Stimulated activated CD8-positive, alpha-beta memory T cell treated with anti-CD3 and anti-CD28 coated beads, Interleukin-15, amount 100 ng/mL, for 4 hours (primary cell): ENCODE data around the gene PTGFRN.
"Not testable (repeated sequence)": the region's sequence is repeated elsewhere in the genome, so short reads cannot be mapped to it uniquely, and the experiment has no call there.

Experiments
- DNase-seq, 2 donors: peaks; one replicate each; pipeline ENCODE4 v3.0.0-alpha.2; 2020; ENCODE audit warnings: low read depth in 2 of 2

Gene PTGFRN

DNA sequence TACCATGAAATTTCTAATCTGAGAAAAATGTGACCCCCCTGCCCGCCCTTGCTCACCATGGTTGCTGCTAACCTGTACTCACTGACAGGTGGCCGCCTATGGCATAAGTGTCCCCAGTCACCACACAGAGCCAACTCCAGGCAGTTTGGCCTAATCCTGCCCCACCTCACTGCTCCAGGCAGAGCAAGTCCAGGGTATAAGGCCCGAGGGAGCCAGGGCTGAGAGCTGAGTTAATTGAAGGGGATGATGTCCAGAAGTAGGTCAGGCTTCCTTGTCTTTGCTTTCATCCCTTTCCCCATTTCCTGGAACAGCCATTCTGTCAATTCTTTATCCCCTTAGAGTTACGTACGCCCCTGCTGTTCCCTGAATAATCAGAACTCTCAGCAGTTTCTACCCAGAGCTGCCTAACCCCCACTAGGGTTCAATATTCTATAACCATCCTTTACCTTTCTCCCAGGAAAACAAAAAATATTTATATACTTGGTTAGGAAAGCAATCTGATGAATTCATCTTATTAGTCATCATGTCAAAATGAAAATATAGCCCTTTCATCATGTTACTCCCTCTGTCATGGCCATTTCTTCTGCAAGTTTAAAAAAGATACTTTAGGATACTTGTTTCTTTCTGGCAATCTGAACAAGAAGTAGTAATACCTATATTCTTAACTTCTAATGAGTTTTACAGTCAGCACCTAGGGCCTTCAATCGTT, 62.4 kb downstream of the PTGFRN start:
- DNase-seq, result no peak

DNA sequence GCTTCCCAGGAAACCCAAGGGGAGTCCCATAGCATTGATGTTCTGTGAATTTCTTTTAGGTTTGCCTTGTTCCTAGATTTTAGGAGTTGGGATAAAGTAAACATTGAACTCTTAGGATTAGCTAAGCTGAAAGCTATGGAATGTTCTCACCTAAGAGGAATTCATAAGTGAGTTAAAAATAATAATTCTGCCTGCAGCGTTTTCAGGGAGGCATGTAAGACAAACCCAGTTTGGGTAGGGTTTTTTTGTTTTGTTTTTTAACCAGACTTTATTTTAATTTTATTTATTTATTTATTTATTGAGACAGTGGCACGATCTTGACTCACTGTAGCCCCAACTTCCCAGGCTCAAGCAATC, 62.9 kb downstream of the PTGFRN start:
- DNase-seq, result no peak

DNA sequence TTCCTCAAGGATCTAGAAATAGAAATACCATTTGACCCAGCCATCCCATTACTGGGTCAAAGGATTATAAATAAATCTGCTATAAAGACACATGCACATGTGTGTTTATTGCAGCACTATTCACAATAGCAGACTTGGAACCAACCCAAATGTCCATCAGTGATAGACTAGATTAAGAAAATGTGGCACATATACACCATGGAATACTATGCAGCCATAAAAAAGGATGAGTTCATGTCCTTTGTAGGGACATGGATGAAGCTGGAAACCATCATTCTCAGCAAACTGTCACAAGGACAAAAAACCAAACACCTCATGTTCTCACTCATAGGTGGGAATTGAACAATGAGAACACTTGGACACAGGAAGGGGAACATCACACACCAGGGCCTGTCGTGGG, 70.6 kb downstream of the PTGFRN start:
- not testable (repeated sequence) for DNase-seq

DNA sequence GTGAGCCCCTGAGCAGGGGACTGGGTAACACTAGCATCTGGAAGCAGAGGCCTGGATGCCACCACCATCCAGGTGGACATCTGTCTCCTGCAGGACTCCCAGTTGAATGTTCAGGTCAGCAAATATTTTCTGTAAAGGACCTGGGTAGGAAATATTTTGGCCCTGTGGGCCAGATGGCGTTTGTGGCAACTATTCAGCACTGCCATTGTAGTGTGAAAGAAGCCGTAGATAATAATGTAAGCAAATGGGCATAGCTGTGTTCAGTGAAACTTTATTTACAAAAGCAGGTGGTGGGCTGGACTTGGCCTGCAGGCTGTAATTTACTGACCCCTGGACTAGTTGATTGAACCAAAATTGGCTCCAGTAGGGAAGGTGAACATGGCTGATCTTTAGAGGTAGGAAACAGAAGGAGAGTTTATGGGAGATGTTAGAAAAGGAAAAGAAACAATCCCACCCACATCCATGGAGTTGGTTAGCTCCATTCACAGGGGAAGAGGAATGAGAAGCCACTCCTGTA, 71.9 kb downstream of the PTGFRN start:
- no peak for DNase-seq

DNA sequence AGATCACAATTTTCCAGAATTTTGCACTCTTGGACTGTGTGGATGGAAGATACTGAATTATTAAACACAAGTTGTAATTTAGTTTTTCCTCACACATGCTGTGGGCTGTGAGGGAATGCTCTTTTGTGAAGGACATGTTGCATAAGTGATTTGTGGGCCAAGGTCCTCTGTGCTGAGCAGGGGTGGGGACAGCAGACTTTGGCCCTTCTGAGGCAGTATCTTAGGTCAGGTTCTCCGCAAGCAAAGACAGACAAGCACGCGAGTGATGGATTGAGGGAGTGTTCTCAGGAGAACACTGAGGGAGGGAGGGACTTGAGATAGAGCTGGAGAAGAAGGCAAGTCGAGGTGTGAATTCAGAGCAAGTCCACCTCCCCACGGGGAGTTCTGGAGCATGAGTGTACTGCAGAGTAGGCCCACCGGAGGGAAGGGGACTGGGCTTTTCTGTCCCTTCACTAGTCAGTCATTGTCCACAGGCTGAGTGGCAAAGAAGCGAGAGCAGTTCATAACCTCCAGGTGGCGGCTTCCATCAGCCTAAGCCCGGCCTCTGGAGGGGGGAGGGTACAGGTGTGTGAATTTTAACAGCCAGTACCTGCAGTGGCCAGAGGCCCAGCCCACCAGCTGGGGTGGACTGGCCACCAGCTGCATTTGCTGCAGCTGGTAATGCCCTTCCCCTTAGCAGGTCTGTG, 72.7 kb downstream of the PTGFRN start:
- DNase-seq, result no peak

DNA sequence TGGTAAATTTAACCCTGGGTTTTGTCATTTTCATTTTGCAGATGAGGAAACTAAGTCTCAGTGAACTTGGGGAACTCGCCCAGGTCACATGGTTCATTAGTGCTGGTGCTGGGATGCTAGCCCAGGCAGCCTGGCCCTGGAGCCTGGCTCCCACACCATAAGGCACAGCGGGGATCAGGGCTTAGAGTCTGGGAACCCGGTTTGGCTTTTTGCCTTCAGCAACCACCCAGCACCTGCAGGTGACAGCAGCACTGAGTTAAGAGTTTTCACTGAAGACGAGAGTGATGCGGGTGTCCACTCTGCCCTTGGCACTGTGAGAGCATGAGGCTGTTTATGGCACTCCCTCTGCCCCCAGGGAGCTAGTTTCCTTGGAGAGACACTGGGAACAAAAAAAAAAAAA, 73.4 kb downstream of the PTGFRN start:
- DNase-seq, result no peak

DNA sequence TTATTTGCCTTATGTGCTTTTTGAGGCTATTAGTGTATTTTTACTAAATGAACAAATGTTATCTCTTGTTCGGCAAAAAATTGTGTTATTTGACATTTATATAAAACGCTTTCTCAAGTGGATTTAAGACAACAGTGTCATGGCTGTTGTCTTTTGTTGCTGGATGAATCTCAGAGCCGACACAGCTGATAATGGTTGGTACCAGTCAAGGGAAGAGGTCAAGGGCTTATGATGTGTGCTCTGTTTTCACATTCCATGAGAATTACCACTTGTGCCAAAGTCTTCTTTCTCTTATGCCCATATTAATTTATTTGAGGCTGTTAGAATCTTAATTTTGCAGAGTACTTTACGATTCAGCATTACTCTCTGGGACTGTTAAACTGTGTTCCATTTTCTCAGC, 74.0 kb downstream of the PTGFRN start:
- no peak for DNase-seq

DNA sequence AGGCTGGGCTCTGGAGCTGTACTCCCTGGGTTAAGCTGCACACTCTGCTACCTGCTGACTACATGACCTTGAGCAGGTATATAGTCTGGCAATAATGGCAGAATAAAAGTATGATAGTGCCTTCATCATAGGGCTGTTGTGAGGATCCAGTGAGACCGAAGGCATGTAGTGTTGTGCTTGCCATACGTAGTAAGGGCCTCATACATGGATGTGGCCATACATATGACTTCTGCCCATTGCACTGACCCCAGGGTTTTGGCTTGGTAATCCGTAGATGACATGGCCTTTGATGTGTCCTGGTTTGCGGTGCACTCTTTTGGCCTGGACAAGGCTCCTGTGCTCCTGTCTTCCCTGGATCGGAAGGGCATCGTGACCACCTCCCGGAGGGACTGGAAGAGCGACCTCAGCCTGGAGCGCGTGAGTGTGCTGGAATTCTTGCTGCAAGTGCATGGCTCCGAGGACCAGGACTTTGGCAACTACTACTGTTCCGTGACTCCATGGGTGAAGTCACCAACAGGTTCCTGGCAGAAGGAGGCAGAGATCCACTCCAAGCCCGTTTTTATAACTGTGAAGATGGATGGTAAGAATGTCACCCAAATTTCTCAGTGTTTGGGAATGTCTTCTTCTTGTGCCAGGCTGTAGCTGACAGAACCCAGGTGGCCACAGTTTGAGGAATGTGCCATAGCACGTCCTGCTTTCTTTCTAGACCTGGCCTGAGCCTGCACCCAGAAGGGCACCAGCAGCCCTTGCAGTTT, 74.9 kb downstream of the PTGFRN start:
- no peak for DNase-seq

DNA sequence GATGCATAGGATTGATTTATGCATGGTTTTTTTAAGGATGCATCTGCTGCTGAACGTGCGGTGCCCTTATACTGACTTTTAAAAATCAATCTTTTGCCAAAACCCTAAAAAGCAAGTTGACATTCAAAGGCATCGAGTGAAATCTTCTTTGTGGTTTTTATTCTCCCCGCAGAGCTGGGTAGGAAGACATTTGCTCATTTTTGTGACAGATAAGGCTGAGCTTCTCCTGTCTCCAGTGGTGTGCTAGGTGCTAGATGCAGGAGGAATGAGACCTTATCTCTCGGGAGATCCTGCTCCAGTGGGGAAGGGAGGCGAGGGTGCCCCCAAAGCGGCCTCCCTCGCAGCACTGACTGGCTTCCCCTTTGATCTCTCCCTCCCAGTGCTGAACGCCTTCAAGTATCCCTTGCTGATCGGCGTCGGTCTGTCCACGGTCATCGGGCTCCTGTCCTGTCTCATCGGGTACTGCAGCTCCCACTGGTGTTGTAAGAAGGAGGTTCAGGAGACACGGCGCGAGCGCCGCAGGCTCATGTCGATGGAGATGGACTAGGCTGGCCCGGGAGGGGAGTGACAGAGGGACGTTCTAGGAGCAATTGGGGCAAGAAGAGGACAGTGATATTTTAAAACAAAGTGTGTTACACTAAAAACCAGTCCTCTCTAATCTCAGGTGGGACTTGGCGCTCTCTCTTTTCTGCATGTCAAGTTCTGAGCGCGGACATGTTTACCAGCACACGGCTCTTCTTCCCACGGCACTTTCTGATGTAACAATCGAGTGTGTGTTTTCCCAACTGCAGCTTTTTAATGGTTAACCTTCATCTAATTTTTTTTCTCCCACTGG, 76.9 kb downstream of the PTGFRN start:
- DNase-seq, result peak in 1 of 2 donors; percentile 7

DNA sequence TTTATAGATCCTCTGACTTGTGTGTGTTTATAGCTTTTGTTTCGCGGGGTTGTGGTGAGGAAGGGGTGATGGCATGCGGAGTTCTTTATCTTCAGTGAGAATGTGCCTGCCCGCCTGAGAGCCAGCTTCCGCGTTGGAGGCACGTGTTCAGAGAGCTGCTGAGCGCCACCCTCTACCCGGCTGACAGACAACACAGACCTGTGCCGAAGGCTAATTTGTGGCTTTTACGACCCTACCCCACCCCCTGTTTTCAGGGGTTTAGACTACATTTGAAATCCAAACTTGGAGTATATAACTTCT, 77.5 kb downstream of the PTGFRN start:
- peak; percentile 51 to 60 for DNase-seq

DNA sequence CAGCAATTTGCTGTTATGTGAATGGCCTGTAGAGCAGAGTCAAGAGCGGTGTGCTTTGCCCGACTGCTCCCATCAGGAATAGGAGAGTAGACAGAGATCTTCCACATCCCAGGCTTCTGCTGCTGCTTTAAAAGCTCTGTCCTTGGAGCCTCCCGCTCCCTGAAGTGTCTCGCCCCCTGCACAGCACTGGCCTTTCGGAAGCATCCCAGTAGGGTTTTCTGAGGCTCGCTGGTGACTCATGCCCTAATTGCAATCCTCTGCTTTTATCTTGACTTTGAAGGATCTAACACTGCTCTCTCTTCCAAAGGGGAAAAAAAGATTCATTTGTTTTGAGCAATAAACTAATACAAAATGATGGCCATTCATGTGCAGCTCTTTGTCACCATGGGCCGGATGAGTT, 78.5 kb downstream of the PTGFRN start:
- DNase-seq, result no peak

DNA sequence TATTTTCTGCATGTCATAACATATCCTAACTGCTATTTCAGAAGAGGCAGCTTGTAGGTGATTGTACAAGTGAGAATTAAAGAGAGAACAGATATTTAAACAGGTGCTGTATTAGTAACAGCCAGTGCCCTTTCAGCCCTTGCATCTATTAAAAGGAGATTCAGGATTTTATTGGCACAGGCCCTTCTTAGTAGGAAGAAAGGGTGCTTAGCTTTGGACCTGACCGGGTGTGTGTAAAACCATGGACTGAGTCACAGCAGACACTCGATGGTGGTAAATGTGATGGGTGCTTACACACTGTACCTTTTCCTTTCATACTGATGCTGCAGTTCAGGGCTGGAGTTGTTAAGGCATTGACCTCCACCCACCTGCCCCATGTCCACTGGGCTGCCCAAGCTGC, 79.2 kb downstream of the PTGFRN start:
- DNase-seq, result no peak

DNA sequence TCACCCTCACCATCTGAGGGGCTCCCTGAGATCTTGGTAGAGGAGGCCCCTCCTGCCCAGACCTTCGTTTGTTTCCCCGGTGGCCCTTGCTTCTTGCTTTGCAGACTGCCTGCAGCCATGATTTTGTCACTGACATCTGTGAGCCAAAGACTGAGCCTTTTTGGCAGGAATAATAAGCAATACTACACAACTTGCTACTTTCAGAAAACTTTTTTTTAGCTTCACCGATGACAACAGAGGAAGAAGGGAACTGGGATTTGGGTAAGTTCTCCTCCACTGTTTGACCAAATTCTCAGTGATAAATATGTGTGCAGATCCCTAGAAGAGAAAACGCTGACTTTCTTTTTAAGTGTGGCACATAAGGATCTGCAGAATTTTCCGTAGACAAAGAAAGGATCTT, 80.1 kb downstream of the PTGFRN start:
- DNase-seq, result no peak

DNA sequence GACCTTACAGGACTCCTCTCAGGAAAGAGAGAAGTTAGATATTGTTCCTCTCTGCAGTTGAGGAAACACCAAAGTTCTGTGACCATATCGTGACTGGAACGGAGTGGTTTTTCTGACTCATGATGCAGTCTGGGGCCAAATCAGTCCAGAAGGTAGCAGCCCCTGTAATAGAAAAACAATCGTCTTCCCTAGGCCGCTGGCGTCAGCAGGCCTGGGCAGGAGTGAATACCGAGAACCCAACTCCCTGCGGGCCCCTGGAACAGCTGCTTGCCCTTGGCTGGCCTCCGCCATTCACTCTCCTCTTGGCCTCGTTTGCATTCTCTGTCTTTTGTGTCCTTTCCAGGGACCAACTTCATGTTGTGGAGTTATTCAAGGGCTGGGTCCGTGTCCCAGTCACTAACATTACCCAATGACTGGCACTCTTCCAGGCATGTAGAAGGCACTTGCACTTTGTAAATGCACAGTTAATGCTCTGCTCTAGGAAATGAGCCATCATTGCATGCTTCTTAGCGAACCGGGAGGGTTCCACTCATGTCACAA, 81.0 kb downstream of the PTGFRN start:
- no peak for DNase-seq

DNA sequence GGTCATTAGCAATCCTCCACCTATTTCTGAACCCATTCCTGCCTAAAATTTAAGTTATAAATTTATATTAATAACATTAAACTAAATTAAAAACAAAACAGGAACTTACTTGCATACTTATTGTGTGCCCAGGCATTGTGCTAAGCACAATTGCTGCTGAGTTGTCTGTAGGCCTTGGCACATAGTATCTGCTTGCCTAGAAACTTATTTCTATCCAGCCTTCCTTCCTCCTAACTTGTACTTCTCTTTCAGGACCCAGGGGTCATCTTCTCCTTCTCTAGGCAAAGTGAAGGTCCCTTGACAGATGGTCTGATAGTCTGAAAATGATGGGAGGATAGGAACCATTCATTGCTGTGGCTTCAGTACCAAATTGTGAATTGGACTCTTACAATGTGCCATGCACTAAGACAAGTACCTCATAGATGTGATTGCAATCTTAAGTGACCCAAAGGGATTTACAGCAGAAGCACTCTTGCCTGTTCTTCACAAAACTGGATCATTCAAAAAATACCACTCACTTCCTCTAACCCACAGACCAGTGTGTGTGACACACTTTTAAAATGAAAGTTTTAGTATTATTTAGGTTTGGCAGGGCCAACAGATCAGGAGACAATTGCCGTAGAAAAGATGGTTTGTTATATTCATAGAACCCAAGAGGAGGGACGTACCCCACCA, 81.6 kb downstream of the PTGFRN start:
- DNase-seq, result no peak

DNA sequence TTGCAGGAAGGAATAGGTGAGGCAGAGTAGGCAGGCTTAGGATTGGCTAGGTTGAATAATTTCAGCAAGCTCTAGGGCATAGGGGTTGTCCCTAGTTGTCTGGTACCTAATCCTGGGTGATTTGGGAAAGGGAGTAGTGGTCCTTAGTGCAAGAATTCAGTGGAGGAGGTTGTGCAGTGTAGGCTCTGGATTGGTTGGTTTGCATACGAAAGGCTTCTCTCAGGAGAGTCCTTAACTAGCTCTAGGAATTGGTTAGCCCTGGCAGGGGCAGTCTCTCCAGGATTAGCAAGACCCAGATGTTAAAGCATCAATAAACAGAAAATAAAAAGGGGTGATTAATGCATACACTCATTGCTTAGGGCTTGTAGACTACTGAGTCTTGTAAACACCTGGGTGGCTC, 82.2 kb downstream of the PTGFRN start:
- DNase-seq, result no peak

DNA sequence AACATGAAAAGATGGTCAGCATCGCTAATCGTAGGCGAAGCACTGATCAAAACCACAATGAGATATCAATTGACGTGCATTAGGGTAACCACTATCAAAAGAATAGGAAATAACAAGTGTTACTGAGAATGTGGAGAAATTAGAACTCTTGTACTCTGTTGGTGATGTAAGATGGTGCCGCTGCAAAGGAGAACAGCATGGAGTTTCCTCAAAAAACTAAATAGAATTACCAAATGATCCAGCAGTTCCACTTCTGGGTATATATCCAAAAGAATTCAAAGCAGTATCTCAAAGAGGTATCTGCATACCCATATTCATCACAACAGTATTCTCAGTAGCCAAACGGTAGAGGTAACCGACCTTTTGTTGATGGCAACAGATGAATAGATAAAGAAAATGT, 83.6 kb downstream of the PTGFRN start:
- DNase-seq, result no peak

DNA sequence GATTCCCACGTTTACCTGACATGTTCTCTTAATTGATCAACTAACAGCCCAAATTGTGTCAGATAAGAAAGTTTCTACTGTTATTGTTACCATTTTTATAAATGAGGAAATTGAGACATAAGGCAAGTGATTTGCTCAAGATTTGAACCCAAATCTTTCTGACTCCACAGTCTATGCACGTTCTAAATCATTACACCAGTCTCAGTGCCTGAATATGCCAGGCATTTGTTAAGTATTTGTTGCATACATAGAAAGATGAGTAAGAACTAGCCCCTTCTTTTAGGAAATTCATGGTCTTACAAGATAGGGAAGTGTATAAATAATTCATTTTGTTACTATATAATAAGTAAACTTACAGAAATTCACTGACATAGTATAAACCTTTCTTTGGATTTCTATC, 84.7 kb downstream of the PTGFRN start:
- no peak for DNase-seq

DNA sequence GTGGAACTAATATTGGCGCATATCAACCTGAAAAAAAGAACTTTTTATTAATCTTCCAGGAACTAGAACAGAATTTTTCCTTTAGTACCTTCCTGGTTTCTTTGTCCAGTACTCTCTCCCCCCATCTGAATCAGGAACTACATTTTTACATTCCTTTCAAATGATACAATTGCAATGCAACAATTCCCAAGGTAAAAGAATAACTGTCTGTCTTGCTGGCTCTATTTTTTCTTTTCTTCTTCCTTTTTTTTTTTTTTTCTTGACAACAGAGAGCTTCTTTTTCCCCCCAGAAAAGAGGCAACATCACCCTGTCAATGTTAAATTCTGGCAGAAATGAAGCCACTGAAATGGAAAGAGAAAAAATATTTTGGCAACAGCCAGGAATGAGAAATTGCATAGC, 87.3 kb downstream of the PTGFRN start:
- no peak for DNase-seq

DNA sequence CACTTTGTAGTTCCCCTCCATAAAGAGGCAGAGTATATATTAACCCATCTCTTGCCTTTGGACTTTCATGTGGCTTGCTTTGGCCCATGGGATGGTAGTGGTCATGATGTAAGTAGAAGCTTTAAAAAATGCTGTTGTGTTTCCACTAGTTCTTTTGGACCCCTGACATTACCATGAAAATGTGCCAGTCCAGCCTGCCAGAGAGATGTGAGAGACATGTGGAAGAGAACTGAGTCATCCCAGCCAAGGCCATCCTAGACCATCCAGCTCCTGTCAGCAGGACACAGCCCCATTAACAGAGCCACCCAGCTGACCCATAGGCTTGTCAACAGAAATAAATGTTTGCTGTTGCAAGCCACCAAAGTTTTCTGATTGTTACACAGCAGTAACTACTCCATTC, 87.9 kb downstream of the PTGFRN start:
- no peak for DNase-seq

DNA sequence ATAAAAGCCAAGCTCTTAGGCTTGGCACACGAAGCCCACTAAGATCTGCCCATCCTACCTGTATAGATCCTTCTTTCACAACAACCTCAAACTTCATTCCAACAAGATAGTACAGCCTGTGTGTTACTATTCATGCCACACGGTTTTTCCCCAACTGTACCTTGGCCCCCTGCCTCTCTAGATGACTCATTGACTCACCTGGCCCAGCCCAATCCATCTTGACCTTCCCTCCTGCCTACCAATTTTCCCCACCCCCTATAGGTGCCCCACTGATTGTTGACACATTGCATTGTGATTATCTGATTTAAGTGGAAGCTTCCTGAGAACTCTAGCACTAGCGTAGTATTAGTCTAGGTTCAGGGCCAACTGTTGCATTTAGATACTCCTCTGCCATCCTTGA, 89.9 kb downstream of the PTGFRN start:
- no peak for DNase-seq
